Vagina (tissue), 2 donors: Measurements from ENCODE around the gene C9orf72.

ENCODE experiments used
- CTCF ChIP-seq, 3 experiments: fragments of 450-650 bp in 2 of 3; fragments of 200-600 bp in 1 of 3; sonication (generic) in 1 of 3; IDR thresholded peaks; one replicate each; pipeline ENCODE4 v1.5.1; 2017 to 2019; ENCODE audit warnings: antibody characterized with exemption in 3 of 3, mild to moderate bottlenecking in 2 of 3, moderate library complexity in 2 of 3
- POLR2A ChIP-seq, 2 donors: fragments of 450-650 bp; IDR thresholded peaks; one replicate each; pipeline ENCODE4 v1.6.1; 2017; ENCODE audit warnings: antibody characterized with exemption in 2 of 2, mild to moderate bottlenecking in 2 of 2, moderate library complexity in 2 of 2

- TF ChIP-seq POLR2A (IDR thresholded peaks at IDR 0.05): no peak
- TF ChIP-seq CTCF (IDR thresholded peaks at IDR 0.05): no peak
Observed at GRCh38 chr9:27538647-27539046, 34.6 kb downstream of the C9orf72 start.
